ENCODE measurements around the gene NF1. TPM values are rescaled to one million over a fixed set of nuclear protein-coding genes. Genes with fewer than 3 reads are reported as not detected.

NF1 gene
- total and polyA plus RNA-seq, 7 donors = 4.8 to 83.8 (median 40.7) TPM

- DNase-seq = no peak
- no peaks in the 10 kb centered on the region for H3K9me3 ChIP-seq
- TF ChIP-seq POLR2AphosphoS5 (IDR thresholded peaks at IDR 0.05) (no peak), POLR2A (IDR thresholded peaks at IDR 0.05) (no peak), EP300 (IDR thresholded peaks at IDR 0.05) (no peak)
- TF ChIP-seq, protein P1, sequence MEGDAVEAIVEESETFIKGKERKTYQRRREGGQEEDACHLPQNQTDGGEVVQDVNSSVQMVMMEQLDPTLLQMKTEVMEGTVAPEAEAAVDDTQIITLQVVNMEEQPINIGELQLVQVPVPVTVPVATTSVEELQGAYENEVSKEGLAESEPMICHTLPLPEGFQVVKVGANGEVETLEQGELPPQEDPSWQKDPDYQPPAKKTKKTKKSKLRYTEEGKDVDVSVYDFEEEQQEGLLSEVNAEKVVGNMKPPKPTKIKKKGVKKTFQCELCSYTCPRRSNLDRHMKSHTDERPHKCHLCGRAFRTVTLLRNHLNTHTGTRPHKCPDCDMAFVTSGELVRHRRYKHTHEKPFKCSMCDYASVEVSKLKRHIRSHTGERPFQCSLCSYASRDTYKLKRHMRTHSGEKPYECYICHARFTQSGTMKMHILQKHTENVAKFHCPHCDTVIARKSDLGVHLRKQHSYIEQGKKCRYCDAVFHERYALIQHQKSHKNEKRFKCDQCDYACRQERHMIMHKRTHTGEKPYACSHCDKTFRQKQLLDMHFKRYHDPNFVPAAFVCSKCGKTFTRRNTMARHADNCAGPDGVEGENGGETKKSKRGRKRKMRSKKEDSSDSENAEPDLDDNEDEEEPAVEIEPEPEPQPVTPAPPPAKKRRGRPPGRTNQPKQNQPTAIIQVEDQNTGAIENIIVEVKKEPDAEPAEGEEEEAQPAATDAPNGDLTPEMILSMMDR (IDR thresholded peaks at IDR 0.05) = no peak
- no peak overlapping the region for H3K4me3 ChIP-seq
- no peaks in the 10 kb centered on the region for H3K27me3 ChIP-seq
- WGBS, 2 donors = 93 to 94% methylated on average over 2 of the region's 2 CpGs
- H3K4me1 ChIP-seq = no peaks in the 10 kb centered on the region
- H3K36me3 ChIP-seq = no peaks in the 10 kb centered on the region
- intact Hi-C loops (cut with DNase I) = no loop called here
- H3K27ac ChIP-seq = no peak overlapping the region
Observed at GRCh38 chr17:31051506-31051905, 43.3 kb upstream of the NF1 start.

DNA sequence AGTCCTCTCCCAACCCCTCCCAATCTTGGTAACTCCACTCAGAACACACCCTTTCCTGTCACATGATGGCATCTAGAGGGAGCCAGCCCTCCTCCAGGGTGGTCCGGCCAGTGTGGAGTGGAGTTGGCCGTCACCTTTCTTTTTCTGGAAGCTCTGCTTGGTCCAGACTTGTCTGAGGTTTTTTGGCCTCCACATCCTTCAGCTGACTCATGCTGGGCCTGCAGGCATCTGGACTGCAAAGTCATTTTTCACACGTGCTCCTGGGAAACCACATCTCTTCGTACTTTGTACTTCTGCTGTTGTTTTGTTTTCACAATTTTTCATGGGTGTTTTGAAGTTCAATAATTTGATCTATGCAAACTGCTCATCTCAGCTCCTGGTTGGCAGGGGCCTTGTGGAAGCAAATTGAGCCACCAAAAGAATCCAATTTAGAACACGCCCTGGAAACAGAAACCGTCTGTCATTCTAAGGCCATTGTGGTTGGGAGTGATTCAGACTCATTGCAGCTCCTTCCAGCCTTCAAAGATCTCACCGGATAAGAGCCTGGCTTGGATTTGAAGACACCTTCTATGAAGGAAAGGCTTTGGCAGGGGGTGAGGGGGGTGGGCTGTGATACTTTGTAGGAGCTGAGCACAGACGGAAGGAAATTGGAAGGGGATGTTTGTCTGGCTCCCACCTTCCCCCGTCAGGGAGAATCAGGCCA is 42.4 kb upstream of the NF1 start:
- TF ChIP-seq POLR2A (IDR thresholded peaks at IDR 0.05) (no peak), POLR2AphosphoS5 (IDR thresholded peaks at IDR 0.05) (no peak), EP300 (IDR thresholded peaks at IDR 0.05) (no peak)
- TF ChIP-seq, protein P1 (IDR thresholded peaks at IDR 0.05) = no peak

GRCh38 chr17:31053071-31053470 is 41.7 kb upstream of the NF1 start:
- DNase-seq = no peak
- TF ChIP-seq POLR2AphosphoS5 (IDR thresholded peaks at IDR 0.05) (no peak), EP300 (IDR thresholded peaks at IDR 0.05) (no peak), POLR2A (IDR thresholded peaks at IDR 0.05) (no peak)
- TF ChIP-seq, protein P1 (IDR thresholded peaks at IDR 0.05) = no peak
- 93 to 96% methylated on average over 4 of the region's 4 CpGs for WGBS, 2 donors
- Histone ChIP-seq H3K36me3 (no peaks in the 10 kb centered on the region), H3K4me1 (no peaks in the 10 kb centered on the region), H3K27ac (no peak overlapping the region), H3K9me3 (no peaks in the 10 kb centered on the region), H3K4me3 (no peak overlapping the region), H3K27me3 (no peaks in the 10 kb centered on the region)
- intact Hi-C loops (cut with DNase I) = no loop called here

More for the DNA sequence above, 42.4 kb upstream of the NF1 start:
- intact Hi-C loops (cut with DNase I) = no loop called here
- Histone ChIP-seq H3K9me3 (no peaks in the 10 kb centered on the region), H3K4me1 (no peaks in the 10 kb centered on the region), H3K36me3 (no peaks in the 10 kb centered on the region), H3K27ac (no peak overlapping the region), H3K27me3 (no peaks in the 10 kb centered on the region), H3K4me3 (no peak overlapping the region)
- 63 to 79% methylated on average over 9 of the region's 9 CpGs for WGBS, 2 donors
- peak; percentile 86 for DNase-seq

DNA sequence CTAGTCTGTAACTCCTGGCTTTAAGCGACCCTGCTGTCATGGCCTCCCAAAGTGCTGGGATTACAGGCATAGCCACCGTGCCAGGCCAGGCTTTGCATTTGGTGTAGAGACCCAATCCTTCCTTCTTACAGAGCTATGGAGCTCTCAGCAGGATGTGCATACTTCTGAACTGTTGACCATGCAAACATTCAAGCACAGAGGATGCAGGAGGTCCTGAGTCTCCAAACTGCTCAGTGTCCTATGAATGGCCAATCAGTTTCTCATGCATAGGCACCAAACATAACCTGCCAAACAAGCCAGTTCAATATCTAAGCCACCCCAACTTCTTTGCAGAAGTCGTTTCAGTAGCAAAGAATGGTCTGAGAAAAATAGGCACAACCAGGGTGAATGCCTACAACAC is 40.0 kb upstream of the NF1 start:
- H3K9me3 ChIP-seq = no peaks in the 10 kb centered on the region
- H3K27ac ChIP-seq = no peak overlapping the region
- H3K36me3 ChIP-seq = no peaks in the 10 kb centered on the region
- H3K4me3 ChIP-seq = no peak overlapping the region
- TF ChIP-seq EP300 (IDR thresholded peaks at IDR 0.05) (no peak), POLR2AphosphoS5 (IDR thresholded peaks at IDR 0.05) (no peak), POLR2A (IDR thresholded peaks at IDR 0.05) (no peak)
- TF ChIP-seq, protein P1 (IDR thresholded peaks at IDR 0.05) = no peak
- 90 to 92% methylated on average over 3 of the region's 3 CpGs for WGBS, 2 donors
- H3K4me1 ChIP-seq = no peaks in the 10 kb centered on the region
- no peak for DNase-seq
- no peaks in the 10 kb centered on the region for H3K27me3 ChIP-seq
- intact Hi-C loops (cut with DNase I) = no loop called here

DNA sequence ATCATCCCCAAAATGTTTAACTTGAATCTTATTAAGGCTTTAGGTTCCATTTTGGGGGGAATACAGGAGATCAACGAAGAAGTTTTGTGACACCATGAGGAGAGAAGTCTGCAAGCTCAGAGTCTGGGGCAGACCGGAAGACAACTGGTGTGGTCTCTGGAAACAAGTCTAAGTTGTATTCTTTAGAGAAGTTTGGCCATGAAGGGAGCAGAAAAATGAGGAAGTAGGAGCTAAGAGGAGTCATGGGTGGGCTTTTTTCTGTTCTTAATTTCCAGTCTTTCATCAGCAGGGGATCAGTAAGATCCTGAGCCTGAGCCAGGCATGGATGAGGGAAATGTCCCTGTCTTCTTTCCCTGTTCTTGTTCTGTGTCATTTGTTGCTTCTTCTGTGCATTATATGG is 35.8 kb upstream of the NF1 start:
- Histone ChIP-seq H3K27ac (no peak overlapping the region), H3K9me3 (no peaks in the 10 kb centered on the region), H3K27me3 (no peaks in the 10 kb centered on the region), H3K36me3 (no peaks in the 10 kb centered on the region), H3K4me1 (no peaks in the 10 kb centered on the region), H3K4me3 (no peak overlapping the region)
- TF ChIP-seq POLR2A (IDR thresholded peaks at IDR 0.05) (no peak), EP300 (IDR thresholded peaks at IDR 0.05) (no peak), POLR2AphosphoS5 (IDR thresholded peaks at IDR 0.05) (no peak)
- TF ChIP-seq, protein P1 (IDR thresholded peaks at IDR 0.05) = no peak
- intact Hi-C loops (cut with DNase I) = no loop called here
- WGBS, 2 donors = 53 to 84% methylated on average over 2 of the region's 2 CpGs
- DNase-seq = no peak

Data from sigmoid colon (tissue), 7 donors.